HCT116 (cell line): ENCODE results near the gene IL18BP. TPM values are rescaled to one million over a fixed set of nuclear protein-coding genes. Genes with fewer than 3 reads are reported as not detected.
A peak's percentile ranks its signal among the peaks of the same experiment; 100 is the strongest.

Source experiments
- ATAC-seq: fragments of 200-7000 bp; cut with Tn5 transposase; 2 replicates; pipeline ENCODE4 v1.9.1; 2020; ENCODE audit warnings: mild to moderate bottlenecking, moderate library complexity
- Bru-seq: library from RNA; stranded (reverse); fragments of 400-500 nt; gene quantifications from one replicate; lab custom pipeline; 2021; lab: Mats Ljungman, UMichigan
- BruChase-seq, 2 experiments: library from RNA; stranded (reverse); fragments of 400-500 nt; gene quantifications; one replicate each; lab custom pipeline; 2021; lab: Mats Ljungman, UMichigan
- BruUV-seq: library from RNA; stranded (reverse); fragments of 400-500 nt; replicated peaks from 2 replicates; lab custom pipeline; 2021; lab: Mats Ljungman, UMichigan
- CTCF ChIA-PET: fragments of 300-600 bp; sonication (Branson Sonifier 250); formaldehyde crosslinking; loops from one replicate; lab custom pipeline; 2021; ENCODE audit warnings: antibody characterized with exemption; lab: Charles Lee
- POLR2A ChIA-PET: fragments of 300-600, 350-600 bp; sonication (Branson Sonifier 250); formaldehyde crosslinking; loops from one replicate; lab custom pipeline; 2021; ENCODE audit warnings: antibody characterized with exemption; lab: Charles Lee
- RAD21 ChIA-PET, 2 experiments: fragments of 300-600 bp; sonication (Branson Sonifier 250); formaldehyde crosslinking; loops; one replicate each; lab custom pipeline; 2023; ENCODE audit warnings: low total read pairs in 2 of 2; ENCODE audit not compliant: uncharacterized antibody in 2 of 2, unreplicated experiment in 2 of 2, low non-redundant PET in 1 of 2; lab: Charles Lee
- DNase-seq: peaks from one replicate; pipeline ENCODE4 v3.0.0-alpha.2; 2010; ENCODE audit warnings: low read depth, low spot score
- H2AFZ ChIP-seq: fragments of 200-600 bp; shearing (Covaris generic), sonication (generic); 2 replicates; pipeline ENCODE4 v1.6.1; 2017; ENCODE audit warnings: low read depth, mixed run types, mixed read lengths, antibody characterized with exemption, low read length; ENCODE audit not compliant: poor library complexity, severe bottlenecking
- H3K27ac ChIP-seq: 2 replicates; pipeline ENCODE4 v1.5.1; 2012; ENCODE audit warnings: low read depth, low read length
- H3K27me3 ChIP-seq: fragments of 200-600 bp; sonication (generic); 2 replicates; pipeline ENCODE4 v1.6.1; 2016; ENCODE audit warnings: mixed run types, low read length, mixed read lengths; ENCODE audit not compliant: insufficient read depth
- H3K36me3 ChIP-seq, 2 experiments: fragments of 200-500 bp in 1 of 2; fragments of 200-600 bp in 1 of 2; sonication (Bioruptor generic) in 1 of 2; sonication (generic) in 1 of 2; 2 replicates each; pipeline versions ENCODE4 v1.5.1 to v1.6.1; 2014 to 2016; ENCODE audit warnings: low read length in 2 of 2, inconsistent platforms in 1 of 2, mixed read lengths in 1 of 2, mixed run types in 1 of 2; ENCODE audit not compliant: insufficient read depth in 2 of 2, control insufficient read depth in 1 of 2
- H3K4me1 ChIP-seq, 2 experiments: fragments of 200-600 bp in 1 of 2; sonication (generic) in 1 of 2; 2 replicates each; pipeline versions ENCODE4 v1.5.1 to v1.6.1; 2012 to 2017; ENCODE audit warnings: low read length in 2 of 2, inconsistent platforms in 1 of 2, mild to moderate bottlenecking in 1 of 2, mixed read lengths in 1 of 2, mixed run types in 1 of 2, moderate library complexity in 1 of 2; ENCODE audit not compliant: insufficient read depth in 2 of 2, control insufficient read depth in 1 of 2
- H3K4me2 ChIP-seq: fragments of 200-600 bp; sonication (generic); 2 replicates; pipeline ENCODE4 v1.6.1; 2017; ENCODE audit warnings: mixed run types, low read length, mixed read lengths
- H3K4me3 ChIP-seq, 2 experiments: fragments of 200-600 bp in 1 of 2; sonication (generic) in 1 of 2; replicated peaks in 1 of 2; 2 replicates each; pipeline ENCODE4 v1.5.1; 2011 to 2016; ENCODE audit warnings: low read length in 2 of 2, control low read depth in 1 of 2, low read depth in 1 of 2, mild to moderate bottlenecking in 1 of 2, mixed read lengths in 1 of 2, mixed run types in 1 of 2
- H3K79me2 ChIP-seq: fragments of 200-600 bp; sonication (generic); 2 replicates; pipeline ENCODE4 v1.6.1; 2017; ENCODE audit warnings: mild to moderate bottlenecking, mixed run types, low read length, moderate library complexity, mixed read lengths; ENCODE audit not compliant: insufficient read depth
- H3K9ac ChIP-seq: fragments of 200-600 bp; sonication (generic); 2 replicates; pipeline ENCODE4 v1.6.1; 2016; ENCODE audit warnings: low read length, mixed read lengths
- H3K9me2 ChIP-seq: fragments of 200-600 bp; sonication (generic), shearing (Covaris generic); 2 replicates; pipeline ENCODE4 v1.6.1; 2017; ENCODE audit warnings: mixed run types, mild to moderate bottlenecking, moderate library complexity; ENCODE audit not compliant: insufficient read depth
- H3K9me3 ChIP-seq, 2 experiments: fragments of 200-500 bp in 1 of 2; fragments of 200-600 bp in 1 of 2; sonication (Bioruptor generic) in 1 of 2; sonication (generic) in 1 of 2; 2 replicates each; pipeline ENCODE4 v1.6.1; 2014 to 2017; ENCODE audit warnings: low read length in 2 of 2, mixed read lengths in 2 of 2, inconsistent platforms in 1 of 2, low read depth in 1 of 2, mild to moderate bottlenecking in 1 of 2, mixed run types in 1 of 2, moderate library complexity in 1 of 2; ENCODE audit not compliant: control insufficient read depth in 1 of 2, insufficient read depth in 1 of 2
- H4K20me1 ChIP-seq: fragments of 200-600 bp; sonication (generic), shearing (Covaris generic); 2 replicates; pipeline ENCODE4 v1.6.1; 2017; ENCODE audit warnings: mixed run types, mild to moderate bottlenecking, moderate library complexity; ENCODE audit not compliant: insufficient read depth
- EGR1 ChIP-seq: IDR thresholded peaks from 2 replicates; pipeline ENCODE4 v1.6.1; 2012; ENCODE audit warnings: low read depth
- EZH2 ChIP-seq: fragments of 200-600 bp; sonication (generic); IDR thresholded peaks from 2 replicates; pipeline ENCODE4 v1.6.1; 2017; ENCODE audit warnings: antibody characterized with exemption, mixed run types
- EZH2phosphoT487 ChIP-seq: fragments of 200-600 bp; IDR thresholded peaks from 2 replicates; pipeline ENCODE4 v1.6.1; 2018; ENCODE audit warnings: antibody characterized with exemption, borderline replicate concordance
- FOSL1 ChIP-seq: IDR thresholded peaks from 2 replicates; pipeline ENCODE4 v1.6.1; 2012; ENCODE audit warnings: low read depth
- JUND ChIP-seq: IDR thresholded peaks from 2 replicates; pipeline ENCODE4 v1.6.1; 2012
- POLR2A ChIP-seq: IDR thresholded peaks from 2 replicates; pipeline ENCODE4 v1.7.0; 2011; ENCODE audit warnings: borderline replicate concordance; ENCODE audit not compliant: insufficient read depth, insufficient read length; ENCODE audit errors: extremely low read depth
- RAD21 ChIP-seq: IDR thresholded peaks from 2 replicates; pipeline ENCODE4 v1.6.1; 2012; ENCODE audit warnings: low read depth, mild to moderate bottlenecking
- REST ChIP-seq: IDR thresholded peaks from 2 replicates; pipeline ENCODE4 v1.6.1; 2012; ENCODE audit warnings: low read depth
- SIN3A ChIP-seq: IDR thresholded peaks from 2 replicates; pipeline ENCODE4 v1.6.1; 2012; ENCODE audit warnings: low read depth
- SP1 ChIP-seq: IDR thresholded peaks from 2 replicates; pipeline ENCODE4 v1.6.1; 2012; ENCODE audit warnings: low read depth
- TCF7L2 ChIP-seq: IDR thresholded peaks from 2 replicates; pipeline ENCODE4 v1.7.0; 2011; ENCODE audit warnings: borderline replicate concordance, inconsistent platforms; ENCODE audit not compliant: insufficient read depth, insufficient read length; ENCODE audit errors: extremely low read depth
- ZFX ChIP-seq: fragments of 450-650 bp; IDR thresholded peaks from 2 replicates; pipeline ENCODE4 v1.6.1; 2017
- intact Hi-C: fragments of 100-400 bp; cut with micrococcal nuclease; formaldehyde crosslinking; loops from 2 replicates; pipeline ENCODE4 v1.10.0; 2022
- long read RNA-seq: library from polyadenylated mRNA; unstranded; transcript quantifications from one replicate; pipeline ENCODE4 v2.0.0, GENCODE V29; 2021; ENCODE audit not compliant: unreplicated experiment
- polyA plus RNA-seq: library from polyadenylated mRNA; unstranded; fragments of >200 nt; gene quantifications from 2 replicates; pipeline ENCODE4 v1.2.1, GENCODE V29; 2012; ENCODE audit warnings: missing spikeins
- total RNA-seq: library from RNA; stranded (reverse); gene quantifications from one replicate; pipeline ENCODE4 v1.2.1, GENCODE V29; 2021; ENCODE audit not compliant: unreplicated experiment
- TF ChIP-seq, protein P1 (sequence below): IDR thresholded peaks from 2 replicates; pipeline ENCODE4 v1.6.1; 2012
- TF ChIP-seq, protein P2 (sequence below), 3 experiments: fragments of 200-600 bp in 1 of 3; sonication (generic) in 1 of 3; IDR thresholded peaks in 2 of 3; conservative IDR thresholded peaks in 1 of 3; 2 replicates each; pipeline ENCODE4 v1.5.1; 2012 to 2017; ENCODE audit warnings: low read depth in 2 of 3, low read length in 2 of 3, antibody characterized with exemption in 1 of 3, borderline replicate concordance in 1 of 3, control low read depth in 1 of 3, mild to moderate bottlenecking in 1 of 3, mixed read lengths in 1 of 3, mixed run types in 1 of 3, moderate library complexity in 1 of 3; ENCODE audit not compliant: insufficient read depth in 1 of 3

Gene IL18BP
- total RNA-seq, result 9.8 TPM
- 6.2 and 6.5 TPM in 2 replicates for polyA plus RNA-seq
- Bru-seq, nascent RNA, result percentile 75 among the genes with signal in this experiment
- percentile 94 among the genes with signal in this experiment for BruChase-seq, experiment 1, labeled RNA remaining after a 6-hour chase
- BruChase-seq, experiment 2, labeled RNA remaining after a 2-hour chase, result percentile 92 among the genes with signal in this experiment
- long read RNA-seq, result 0 reads

DNA sequence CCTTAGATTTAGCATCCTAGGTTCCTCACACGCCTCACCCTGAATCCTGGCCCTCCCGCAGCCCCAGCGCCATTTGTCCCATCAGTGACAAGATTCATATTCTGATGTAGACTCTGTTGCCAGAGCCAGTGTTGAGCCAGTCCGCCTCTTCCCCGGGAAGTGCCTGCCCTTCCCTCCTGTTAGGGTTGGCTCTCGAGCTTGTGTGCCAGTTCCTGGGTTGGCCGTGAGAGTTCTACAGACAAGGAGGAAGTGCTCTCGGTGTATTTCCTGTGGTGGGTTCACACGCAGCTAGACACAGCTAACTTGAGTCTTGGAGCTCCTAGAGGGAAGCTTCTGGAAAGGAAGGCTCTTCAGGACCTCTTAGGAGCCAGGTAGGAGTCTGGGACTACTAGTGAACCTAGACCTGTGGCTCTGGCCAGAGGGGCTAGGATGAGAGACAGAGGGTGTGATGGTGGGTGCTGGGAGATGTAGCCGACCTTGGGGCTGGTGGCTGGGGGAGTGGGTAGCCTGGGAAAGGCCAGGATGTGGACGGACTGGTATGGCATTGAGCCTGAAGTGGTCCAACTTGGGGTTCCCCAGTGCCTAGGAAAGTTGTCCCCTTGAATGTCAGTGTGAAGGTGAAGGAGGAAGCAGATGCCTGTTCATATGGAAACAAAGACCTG lies at the start of gene IL18BP:
IL18BP (plus strand) TSS at position 261 of the 662 bp plus-strand sequence. CDS start 1,076 bp downstream, outside the sequence.
- Histone ChIP-seq H2AFZ (no peak within 1 kb of the TSS), H3K4me1 (no peaks in the 10 kb centered on the region), H3K4me3 (no peak within 1 kb of the TSS), H3K36me3 (peaks cover 4 to 5% of the 10 kb centered on the region in 2 experiments; a peak in 3 of 4 replicates)
- no peak for DNase-seq
- ChIA-PET RAD21 (no interaction called here), CTCF (interaction anchor here (1.6 kb wide), 1 partner anchor 27 kb away, joined by 3 read pairs; no protein-coding TSS in a partner anchor)
- intact Hi-C loops, result no loop called here
- TF ChIP-seq EZH2phosphoT487, result no peak
- TF ChIP-seq, protein P1, sequence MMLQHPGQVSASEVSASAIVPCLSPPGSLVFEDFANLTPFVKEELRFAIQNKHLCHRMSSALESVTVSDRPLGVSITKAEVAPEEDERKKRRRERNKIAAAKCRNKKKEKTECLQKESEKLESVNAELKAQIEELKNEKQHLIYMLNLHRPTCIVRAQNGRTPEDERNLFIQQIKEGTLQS, result no peak
- no peak for TF ChIP-seq REST
- TF ChIP-seq RAD21, result no peak
- no peak for TF ChIP-seq JUND
- no peak for TF ChIP-seq FOSL1
- no peak for TF ChIP-seq SIN3A
- TF ChIP-seq SP1, result no peak
- no peak for TF ChIP-seq ZFX
- TF ChIP-seq TCF7L2, result no peak
- TF ChIP-seq POLR2A, result no peak
- TF ChIP-seq EZH2, result no peak
- TF ChIP-seq, protein P2, sequence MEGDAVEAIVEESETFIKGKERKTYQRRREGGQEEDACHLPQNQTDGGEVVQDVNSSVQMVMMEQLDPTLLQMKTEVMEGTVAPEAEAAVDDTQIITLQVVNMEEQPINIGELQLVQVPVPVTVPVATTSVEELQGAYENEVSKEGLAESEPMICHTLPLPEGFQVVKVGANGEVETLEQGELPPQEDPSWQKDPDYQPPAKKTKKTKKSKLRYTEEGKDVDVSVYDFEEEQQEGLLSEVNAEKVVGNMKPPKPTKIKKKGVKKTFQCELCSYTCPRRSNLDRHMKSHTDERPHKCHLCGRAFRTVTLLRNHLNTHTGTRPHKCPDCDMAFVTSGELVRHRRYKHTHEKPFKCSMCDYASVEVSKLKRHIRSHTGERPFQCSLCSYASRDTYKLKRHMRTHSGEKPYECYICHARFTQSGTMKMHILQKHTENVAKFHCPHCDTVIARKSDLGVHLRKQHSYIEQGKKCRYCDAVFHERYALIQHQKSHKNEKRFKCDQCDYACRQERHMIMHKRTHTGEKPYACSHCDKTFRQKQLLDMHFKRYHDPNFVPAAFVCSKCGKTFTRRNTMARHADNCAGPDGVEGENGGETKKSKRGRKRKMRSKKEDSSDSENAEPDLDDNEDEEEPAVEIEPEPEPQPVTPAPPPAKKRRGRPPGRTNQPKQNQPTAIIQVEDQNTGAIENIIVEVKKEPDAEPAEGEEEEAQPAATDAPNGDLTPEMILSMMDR (IDR thresholded peaks at IDR 0.05 in 2 of 3, conservative IDR thresholded peaks at IDR 0.05 in 1 of 3; ENCODE audit: borderline replicate concordance in 1 of 3, insufficient read depth in 1 of 3, low read depth in 2 of 3, low read length in 2 of 3), result no peak
- no peak for TF ChIP-seq EGR1
- TF ChIP-seq, all 23 proteins: peak for 0
- POLR2A ChIA-PET, result no interaction called here
- Histone ChIP-seq H3K27ac (no peak within 1 kb of the TSS), H3K9me2 (no peaks in the 10 kb centered on the region), H4K20me1 (no peaks in the 10 kb centered on the region), H3K27me3 (no peaks in the 10 kb centered on the region), H3K79me2 (no peaks in the 10 kb centered on the region), H3K9me3 (no peaks in the 10 kb centered on the region), H3K4me2 (no peak within 1 kb of the TSS), H3K9ac (no peak within 1 kb of the TSS)
- no peak for ATAC-seq
- no TSS peak for BruUV-seq
